SH-SY5Y (cell line): ENCODE data around the gene TTPAL.

Experiments
- GATA2 ChIP-seq: IDR thresholded peaks from 2 replicates; pipeline ENCODE4 v1.6.1; 2011; ENCODE audit warnings: mild to moderate bottlenecking, low read depth, low read length
- GATA3 ChIP-seq: IDR thresholded peaks from 2 replicates; pipeline ENCODE4 v1.6.1; 2011; ENCODE audit warnings: low read depth, mild to moderate bottlenecking, low read length, moderate library complexity

DNA sequence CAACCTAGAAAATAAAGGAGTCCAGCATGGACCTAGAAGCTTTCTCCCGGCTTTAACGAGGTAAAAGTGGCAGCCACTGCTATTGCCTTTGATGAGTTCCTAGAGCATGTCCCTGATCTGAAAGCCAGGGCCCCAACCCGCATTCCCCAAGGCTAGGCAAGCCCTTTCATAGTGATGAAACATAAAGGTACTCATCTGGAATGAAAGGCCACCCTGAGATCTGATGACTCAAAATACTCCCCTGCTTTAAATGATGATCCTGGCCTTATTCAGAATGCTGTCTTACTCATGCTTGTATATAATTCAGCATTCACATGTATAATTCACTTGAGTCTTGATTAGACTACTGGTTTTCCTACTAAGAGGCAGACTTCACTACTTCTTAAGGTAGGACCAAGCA is 21.3 kb downstream of the TTPAL start:
- no peak for TF ChIP-seq GATA3
- no peak for TF ChIP-seq GATA2
